DND-41 (cell line): ENCODE measurements around the gene TRAF3IP1.

Source experiments
- ATAC-seq: fragments of 200-7000 bp; cut with Tn5 transposase; 3 replicates; pipeline ENCODE4 v1.9.1; 2021; ENCODE audit warnings: low read depth; ENCODE audit not compliant: insufficient read depth
- DNase-seq: peaks from one replicate; pipeline ENCODE4 v3.0.0-alpha.2; 2020
- H2AFZ ChIP-seq: 2 replicates; pipeline ENCODE4 v1.6.0; 2012; ENCODE audit warnings: low read depth, low read length
- H3K27ac ChIP-seq: 2 replicates; pipeline ENCODE4 v1.5.1; 2012; ENCODE audit warnings: low read length, inconsistent platforms
- H3K27me3 ChIP-seq: fragments of 200-600 bp; sonication (generic); 2 replicates; pipeline ENCODE4 v1.6.0; 2012; ENCODE audit warnings: low read length, mild to moderate bottlenecking, inconsistent platforms; ENCODE audit not compliant: insufficient read depth, poor library complexity
- H3K36me3 ChIP-seq: 2 replicates; pipeline ENCODE4 v1.5.1; 2012; ENCODE audit warnings: low read length, inconsistent platforms; ENCODE audit not compliant: insufficient read depth
- H3K4me1 ChIP-seq: 2 replicates; pipeline ENCODE4 v1.5.1; 2012; ENCODE audit warnings: mild to moderate bottlenecking, low read length; ENCODE audit not compliant: insufficient read depth
- H3K4me2 ChIP-seq: 2 replicates; pipeline ENCODE4 v1.6.0; 2012; ENCODE audit warnings: mild to moderate bottlenecking, moderate library complexity, low read length, inconsistent platforms; ENCODE audit not compliant: insufficient read depth
- H3K4me3 ChIP-seq, 2 experiments: fragments of 200-600 bp in 1 of 2; shearing (Covaris generic) in 1 of 2; 2 replicates each; pipeline ENCODE4 v1.5.1; 2012 to 2016; ENCODE audit warnings: inconsistent platforms in 2 of 2, low read length in 2 of 2, mild to moderate bottlenecking in 2 of 2, low read depth in 1 of 2, moderate library complexity in 1 of 2
- H3K79me2 ChIP-seq: 2 replicates; pipeline ENCODE4 v1.6.0; 2012; ENCODE audit warnings: low read length, inconsistent platforms; ENCODE audit not compliant: insufficient read depth
- H3K9ac ChIP-seq: 2 replicates; pipeline ENCODE4 v1.6.0; 2012; ENCODE audit warnings: low read depth, mild to moderate bottlenecking, inconsistent platforms, low read length, moderate library complexity
- H3K9me3 ChIP-seq: 2 replicates; pipeline ENCODE4 v1.5.1; 2012; ENCODE audit warnings: low read length, moderate library complexity, mild to moderate bottlenecking, inconsistent platforms; ENCODE audit not compliant: insufficient read depth, severe bottlenecking
- H4K20me1 ChIP-seq: 2 replicates; pipeline ENCODE4 v1.6.0; 2012; ENCODE audit warnings: low read length; ENCODE audit not compliant: insufficient read depth
- EZH2 ChIP-seq: IDR thresholded peaks from 3 replicates; pipeline ENCODE4 v1.6.1; 2012; ENCODE audit warnings: borderline replicate concordance, low read depth, mild to moderate bottlenecking, moderate library complexity, low read length, inconsistent platforms; ENCODE audit not compliant: severe bottlenecking
- TF ChIP-seq, protein P1 (sequence below): IDR thresholded peaks from 2 replicates; pipeline ENCODE4 v1.5.1; 2012; ENCODE audit warnings: borderline replicate concordance, low read length, moderate library complexity, mild to moderate bottlenecking; ENCODE audit not compliant: poor library complexity, severe bottlenecking; ENCODE audit errors: extremely low read depth

TRAF3IP1 gene

GRCh38 chr2:238376884-238377391, 56.6 kb downstream of the TRAF3IP1 start:
- H2AFZ ChIP-seq, result no peak overlapping the region
- TF ChIP-seq EZH2, result no peak
- TF ChIP-seq, protein P1, sequence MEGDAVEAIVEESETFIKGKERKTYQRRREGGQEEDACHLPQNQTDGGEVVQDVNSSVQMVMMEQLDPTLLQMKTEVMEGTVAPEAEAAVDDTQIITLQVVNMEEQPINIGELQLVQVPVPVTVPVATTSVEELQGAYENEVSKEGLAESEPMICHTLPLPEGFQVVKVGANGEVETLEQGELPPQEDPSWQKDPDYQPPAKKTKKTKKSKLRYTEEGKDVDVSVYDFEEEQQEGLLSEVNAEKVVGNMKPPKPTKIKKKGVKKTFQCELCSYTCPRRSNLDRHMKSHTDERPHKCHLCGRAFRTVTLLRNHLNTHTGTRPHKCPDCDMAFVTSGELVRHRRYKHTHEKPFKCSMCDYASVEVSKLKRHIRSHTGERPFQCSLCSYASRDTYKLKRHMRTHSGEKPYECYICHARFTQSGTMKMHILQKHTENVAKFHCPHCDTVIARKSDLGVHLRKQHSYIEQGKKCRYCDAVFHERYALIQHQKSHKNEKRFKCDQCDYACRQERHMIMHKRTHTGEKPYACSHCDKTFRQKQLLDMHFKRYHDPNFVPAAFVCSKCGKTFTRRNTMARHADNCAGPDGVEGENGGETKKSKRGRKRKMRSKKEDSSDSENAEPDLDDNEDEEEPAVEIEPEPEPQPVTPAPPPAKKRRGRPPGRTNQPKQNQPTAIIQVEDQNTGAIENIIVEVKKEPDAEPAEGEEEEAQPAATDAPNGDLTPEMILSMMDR, result no peak
- no peaks in the 10 kb centered on the region for H3K9me3 ChIP-seq
- ATAC-seq (peak; percentile 27; the same call in 1 of the 3 replicates), DNase-seq (peak; percentile 25)
- H3K4me2 ChIP-seq, result no peak overlapping the region
- peaks cover 29% of the 10 kb centered on the region for H3K4me1 ChIP-seq
- H3K4me3 ChIP-seq, result no peak overlapping the region
- H4K20me1 ChIP-seq, result no peaks in the 10 kb centered on the region
- no peak overlapping the region for H3K9ac ChIP-seq
- no peaks in the 10 kb centered on the region for H3K79me2 ChIP-seq
- H3K27ac ChIP-seq, result peak overlapping the region; percentile 14; the same call in 1 of the 2 replicates
- no peaks in the 10 kb centered on the region for H3K27me3 ChIP-seq
- H3K36me3 ChIP-seq, result no peaks in the 10 kb centered on the region; the same call in 1 of the 2 replicates

- Histone ChIP-seq H3K27ac (peak overlapping the region; percentile 80), H3K4me2 (no peak overlapping the region), H3K4me3 (no peak overlapping the region), H3K36me3 (no peaks in the 10 kb centered on the region; the same call in 1 of the 2 replicates), H3K9me3 (no peaks in the 10 kb centered on the region), H3K27me3 (no peaks in the 10 kb centered on the region), H3K9ac (no peak overlapping the region), H3K4me1 (peaks cover 29% of the 10 kb centered on the region), H4K20me1 (no peaks in the 10 kb centered on the region), H3K79me2 (no peaks in the 10 kb centered on the region), H2AFZ (no peak overlapping the region)
- ATAC-seq (peak; percentile 44; the same call in 1 of the 3 replicates), DNase-seq (no peak)
- no peak for TF ChIP-seq EZH2
- TF ChIP-seq, protein P1, result no peak
These were observed 58.1 kb downstream of the TRAF3IP1 start for GRCh38 chr2:238378230-238379095.

- ATAC-seq, result peak; percentile 86
- peak; percentile 69 for DNase-seq
- H3K27ac ChIP-seq, result peak overlapping the region; percentile 80
These were observed 58.9 kb downstream of the TRAF3IP1 start for GRCh38 chr2:238379096-238379810.

More at GRCh38 chr2:238379096-238379810, 58.9 kb downstream of the TRAF3IP1 start:
- peaks cover 29% of the 10 kb centered on the region for H3K4me1 ChIP-seq
- no peaks in the 10 kb centered on the region for H3K27me3 ChIP-seq
- no peaks in the 10 kb centered on the region for H4K20me1 ChIP-seq
- H3K9ac ChIP-seq, result peak overlapping the region; percentile 12; the same call in 1 of the 2 replicates
- peak overlapping the region; percentile 19; the same call in 1 of the 2 replicates for H2AFZ ChIP-seq
- peak overlapping the region; percentile 28; the same call in 1 of the 2 replicates for H3K4me2 ChIP-seq
- TF ChIP-seq, protein P1, result no peak
- no peak for TF ChIP-seq EZH2
- H3K9me3 ChIP-seq, result no peaks in the 10 kb centered on the region
- H3K4me3 ChIP-seq, result no peak overlapping the region
- H3K79me2 ChIP-seq, result no peaks in the 10 kb centered on the region
- H3K36me3 ChIP-seq, result no peaks in the 10 kb centered on the region; the same call in 1 of the 2 replicates
